Common myeloid progenitor, CD34-positive (primary cell): ENCODE measurements around the gene PTPRG.

Experiments used
- CTCF ChIA-PET: fragments of 350-600 bp; sonication (Branson Sonifier 250); formaldehyde crosslinking; loops from one replicate; lab custom pipeline; 2021; ENCODE audit warnings: antibody characterized with exemption; lab: Charles Lee
- POLR2A ChIA-PET: fragments of 350-600 bp; sonication (Branson Sonifier 250); formaldehyde crosslinking; loops from one replicate; lab custom pipeline; 2021; ENCODE audit warnings: antibody characterized with exemption; lab: Charles Lee
- DNase-seq, 3 donors: peaks; one replicate each; pipeline versions ENCODE4 v3.0.0 to v3.0.0-alpha.2; 2013
- H3K27ac ChIP-seq, 2 experiments: 1 replicate in 1 of 2; 2 replicates in 1 of 2; pipeline ENCODE4 v1.7.0; 2013; ENCODE audit warnings: inconsistent platforms in 2 of 2, low read length in 2 of 2, mild to moderate bottlenecking in 2 of 2, low read depth in 1 of 2, moderate library complexity in 1 of 2; ENCODE audit not compliant: severe bottlenecking in 2 of 2, insufficient read depth in 1 of 2, poor library complexity in 1 of 2
- H3K27me3 ChIP-seq, 5 experiments: replicated peaks in 2 of 5; 1 replicate in 3 of 5; 2 replicates in 2 of 5; pipeline versions ENCODE4 v1.6.1 to v1.7.0; 2013; ENCODE audit warnings: low read length in 4 of 5, mild to moderate bottlenecking in 2 of 5, moderate library complexity in 2 of 5, inconsistent platforms in 1 of 5; ENCODE audit not compliant: insufficient read depth in 5 of 5, control insufficient read depth in 4 of 5
- H3K36me3 ChIP-seq, 4 experiments: 1 replicate in 2 of 4; 2 replicates in 2 of 4; pipeline versions ENCODE4 v1.6.1 to v1.7.0; 2013; ENCODE audit warnings: low read length in 3 of 4, control low read depth in 1 of 4, mild to moderate bottlenecking in 1 of 4; ENCODE audit not compliant: control insufficient read depth in 4 of 4, insufficient read depth in 4 of 4
- H3K4me1 ChIP-seq, 4 experiments: 1 replicate in 3 of 4; 2 replicates in 1 of 4; pipeline versions ENCODE4 v1.6.1 to v1.7.1; 2013; ENCODE audit warnings: low read length in 3 of 4, mild to moderate bottlenecking in 3 of 4, control low read depth in 1 of 4, inconsistent platforms in 1 of 4, moderate library complexity in 1 of 4; ENCODE audit not compliant: control insufficient read depth in 4 of 4, insufficient read depth in 4 of 4; ENCODE audit errors: control extremely low read depth in 1 of 4
- H3K4me3 ChIP-seq, 7 experiments: 1 replicate in 4 of 7; 2 replicates in 3 of 7; pipeline versions ENCODE4 v1.5.1 to v1.7.0; 2013; ENCODE audit warnings: mild to moderate bottlenecking in 7 of 7, low read length in 6 of 7, moderate library complexity in 6 of 7, inconsistent platforms in 2 of 7, low read depth in 2 of 7, control low read depth in 1 of 7; ENCODE audit not compliant: insufficient read depth in 4 of 7, control insufficient read depth in 1 of 7; ENCODE audit errors: extremely low read depth in 1 of 7
- H3K9me3 ChIP-seq, 5 experiments: 1 replicate in 4 of 5; 2 replicates in 1 of 5; pipeline versions ENCODE4 v1.6.1 to v1.7.1; 2013; ENCODE audit warnings: low read length in 4 of 5, mild to moderate bottlenecking in 2 of 5, inconsistent platforms in 1 of 5, low read depth in 1 of 5, moderate library complexity in 1 of 5; ENCODE audit not compliant: control insufficient read depth in 4 of 5, insufficient read depth in 2 of 5; ENCODE audit errors: control extremely low read depth in 1 of 5
- WGBS: methylation state at CpG from one replicate; pipeline ENCODE4 v1.1.5; 2013; ENCODE audit not compliant: insufficient coverage; 5-methylcytosine and 5-hydroxymethylcytosine counted together

Gene PTPRG

DNA sequence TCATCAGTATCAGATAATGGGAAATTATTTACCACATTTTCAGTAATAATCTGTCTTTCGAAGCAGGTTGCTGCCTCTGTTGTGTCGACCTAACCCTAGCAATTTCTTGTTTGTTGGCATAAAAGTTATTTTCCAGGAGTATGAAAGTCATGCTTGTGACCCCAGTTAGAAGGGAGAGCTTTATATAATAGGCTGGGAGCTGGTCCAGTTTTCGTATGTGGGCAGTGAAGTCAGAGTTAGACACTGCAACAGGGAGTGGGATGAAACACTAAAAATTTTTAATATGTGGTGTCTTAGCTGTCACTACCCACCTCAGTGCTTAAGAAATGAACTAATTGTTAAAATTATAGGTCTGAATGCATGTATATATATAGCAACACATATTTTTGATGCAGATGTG lies 463.5 kb downstream of the PTPRG start:
- no peaks in the 10 kb centered on the region for H3K36me3 ChIP-seq
- CTCF ChIA-PET: no interaction called here
- DNase-seq: no peak
- no peaks in the 10 kb centered on the region for H3K27me3 ChIP-seq
- H3K9me3 ChIP-seq: no peaks in the 10 kb centered on the region
- H3K27ac ChIP-seq: no peak overlapping the region
- POLR2A ChIA-PET: no interaction called here
- H3K4me1 ChIP-seq: no peaks in the 10 kb centered on the region
- no peak overlapping the region for H3K4me3 ChIP-seq
- WGBS: 86% methylated on average over 1 of the region's 3 CpGs

DNA sequence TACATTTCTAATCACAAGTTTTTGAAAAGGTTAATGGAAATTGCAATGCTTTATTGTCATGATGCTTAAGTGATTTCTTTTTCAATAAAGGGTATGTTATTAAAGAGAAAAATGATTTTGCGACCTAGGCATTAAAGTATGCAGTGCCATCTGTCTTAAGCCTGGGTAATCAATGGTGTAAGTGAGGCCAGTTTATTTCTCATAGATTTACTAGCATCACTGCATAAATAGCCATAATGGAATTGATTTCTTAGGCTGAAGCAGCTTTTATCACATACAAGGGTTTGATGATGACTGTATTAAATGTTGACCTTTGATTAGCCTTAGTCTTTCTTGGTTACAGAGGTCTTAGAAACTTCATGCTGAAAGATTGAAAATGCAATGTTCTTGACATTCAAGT lies 464.5 kb downstream of the PTPRG start:
- Histone ChIP-seq H3K4me3 (no peak overlapping the region), H3K27me3 (no peaks in the 10 kb centered on the region), H3K4me1 (no peaks in the 10 kb centered on the region), H3K27ac (no peak overlapping the region), H3K9me3 (no peaks in the 10 kb centered on the region), H3K36me3 (no peaks in the 10 kb centered on the region)
- ChIA-PET CTCF (no interaction called here), POLR2A (no interaction called here)
- no peak for DNase-seq
- no CpG with 5 or more reads among the region's 1 CpG for WGBS

DNA sequence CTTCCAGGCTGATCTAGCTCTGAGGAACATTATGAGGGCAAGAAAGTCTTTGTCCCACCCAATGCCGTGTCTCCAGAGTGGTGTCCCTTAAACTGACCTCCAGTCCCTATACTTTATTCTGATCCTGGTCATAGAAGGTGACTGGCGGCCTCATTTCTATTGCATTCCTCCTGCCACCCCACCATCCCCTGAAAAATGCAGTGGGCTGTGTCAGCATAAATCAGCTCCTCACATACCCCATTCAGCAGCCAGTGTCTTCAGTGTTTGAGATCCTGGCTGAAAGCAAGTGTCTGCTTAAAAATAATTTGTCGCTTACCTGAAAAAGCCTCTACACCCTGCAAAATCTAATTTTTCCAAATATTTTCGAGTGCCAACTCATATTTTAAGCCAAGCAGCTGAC lies 465.9 kb downstream of the PTPRG start:
- CTCF ChIA-PET: no interaction called here
- POLR2A ChIA-PET: no interaction called here

DNA sequence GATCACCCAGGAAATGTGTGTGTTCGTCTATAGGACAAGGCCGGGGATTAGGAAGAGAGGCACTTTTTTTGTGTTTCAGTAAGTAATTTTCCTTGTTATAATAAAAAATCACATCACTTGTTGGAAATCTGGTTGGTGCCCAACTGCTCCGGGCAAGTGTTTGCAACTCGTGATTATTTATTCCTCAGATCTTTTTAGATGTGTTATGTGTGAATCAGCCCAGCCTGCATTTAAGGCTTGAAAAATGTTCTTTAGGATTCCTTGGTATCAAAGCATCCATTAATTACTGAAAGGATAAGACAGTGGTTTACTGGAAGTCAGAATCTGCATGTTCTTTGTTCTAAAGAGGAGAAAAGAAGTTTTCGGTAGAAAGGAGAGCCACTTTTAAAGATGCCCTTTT lies 466.4 kb downstream of the PTPRG start:
- POLR2A ChIA-PET: no interaction called here
- no peak overlapping the region for H3K27ac ChIP-seq
- H3K36me3 ChIP-seq: no peaks in the 10 kb centered on the region
- CTCF ChIA-PET: no interaction called here
- no peaks in the 10 kb centered on the region for H3K4me1 ChIP-seq
- no peaks in the 10 kb centered on the region for H3K27me3 ChIP-seq
- DNase-seq: no peak
- no peak overlapping the region for H3K4me3 ChIP-seq
- no peaks in the 10 kb centered on the region for H3K9me3 ChIP-seq
- 100% methylated on average over 1 of the region's 5 CpGs for WGBS

More for the DNA sequence above, 465.9 kb downstream of the PTPRG start:
- Histone ChIP-seq H3K36me3 (no peaks in the 10 kb centered on the region), H3K4me1 (no peaks in the 10 kb centered on the region), H3K27ac (no peak overlapping the region), H3K27me3 (no peaks in the 10 kb centered on the region), H3K9me3 (no peaks in the 10 kb centered on the region), H3K4me3 (no peak overlapping the region)
- DNase-seq: no peak
- 91% methylated on average over 4 of the region's 4 CpGs for WGBS

DNA sequence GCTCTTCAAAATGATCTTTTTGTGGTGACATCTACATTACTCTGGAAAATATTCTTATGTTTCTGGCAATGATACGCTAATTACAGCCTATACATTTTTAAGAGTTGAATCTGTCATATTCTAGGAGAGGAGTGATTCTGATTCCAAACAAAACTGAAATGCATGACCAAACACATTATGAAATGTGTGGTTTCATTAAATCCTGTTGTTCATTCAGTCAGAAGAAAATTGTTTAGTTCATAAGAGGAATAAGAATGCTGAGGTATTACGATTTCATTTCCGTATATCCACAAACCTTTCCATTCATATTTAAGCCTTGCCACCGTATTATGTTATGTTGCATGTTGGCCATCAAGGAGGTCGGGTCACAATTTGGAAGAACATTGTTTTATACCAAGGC lies 466.9 kb downstream of the PTPRG start:
- no peak overlapping the region for H3K4me3 ChIP-seq
- no peaks in the 10 kb centered on the region for H3K36me3 ChIP-seq

DNA sequence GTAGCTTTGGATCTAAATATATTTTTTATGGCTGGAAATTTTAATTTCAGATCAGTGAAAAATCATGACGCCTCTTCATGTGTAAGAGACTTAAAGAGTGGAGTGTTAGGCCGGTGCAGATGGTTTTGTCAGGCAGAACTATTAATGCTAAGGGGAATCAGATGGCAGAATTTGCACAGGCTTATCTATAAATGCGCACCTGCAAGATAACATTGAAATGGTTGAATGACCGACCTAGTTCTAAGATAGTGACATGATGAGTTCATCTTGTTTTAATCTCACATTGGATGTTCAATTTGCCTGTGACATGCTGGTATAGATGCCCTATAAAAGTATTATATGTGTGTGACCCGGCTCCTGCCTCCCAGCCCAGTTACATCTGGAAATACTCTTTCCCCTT lies 471.4 kb downstream of the PTPRG start:
- 95% methylated on average over 3 of the region's 5 CpGs for WGBS
- Histone ChIP-seq H3K4me3 (no peak overlapping the region), H3K27ac (no peak overlapping the region), H3K27me3 (no peaks in the 10 kb centered on the region), H3K9me3 (peaks cover 0 to 1% (median 0%) of the 10 kb centered on the region in 5 experiments), H3K36me3 (no peaks in the 10 kb centered on the region), H3K4me1 (no peaks in the 10 kb centered on the region)
- no peak for DNase-seq
- ChIA-PET CTCF (no interaction called here), POLR2A (no interaction called here)

More for the DNA sequence above, 466.9 kb downstream of the PTPRG start:
- no peak for DNase-seq
- Histone ChIP-seq H3K27me3 (no peaks in the 10 kb centered on the region), H3K4me1 (no peaks in the 10 kb centered on the region), H3K27ac (no peak overlapping the region), H3K9me3 (no peaks in the 10 kb centered on the region)
- ChIA-PET CTCF (no interaction called here), POLR2A (no interaction called here)
- 100% methylated on average over 2 of the region's 5 CpGs for WGBS

DNA sequence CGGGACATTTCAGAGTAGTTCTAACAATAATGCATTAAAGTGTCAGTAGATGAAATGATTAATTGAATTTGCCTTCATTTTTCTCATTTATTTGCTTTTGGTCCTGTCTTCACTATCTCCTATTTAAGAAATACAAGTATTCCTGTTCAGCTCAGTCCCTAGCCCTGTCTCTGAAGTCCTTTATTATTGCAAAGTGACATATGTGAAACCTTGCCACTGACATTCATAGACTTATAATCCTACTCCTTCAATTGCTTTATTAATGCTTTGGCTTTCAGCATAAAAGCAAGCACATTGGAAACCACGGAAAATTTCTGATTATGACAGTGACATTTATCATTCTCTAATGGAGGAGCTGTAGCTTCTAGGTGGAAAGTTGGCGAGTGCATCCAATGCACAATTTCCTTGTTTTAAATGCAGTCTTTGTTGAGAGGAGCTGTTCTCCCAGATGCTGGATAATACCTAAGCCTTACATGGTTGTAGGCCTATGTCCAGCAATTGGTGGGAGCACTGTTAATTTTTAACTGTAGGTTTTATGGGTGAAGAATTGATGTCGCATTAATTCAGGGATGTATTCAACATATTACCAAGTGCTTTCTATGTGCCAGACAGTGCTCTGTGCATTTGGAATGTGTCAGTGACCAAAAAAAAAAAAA lies 474.2 kb downstream of the PTPRG start:
- ChIA-PET CTCF (interaction anchor here (0.6 kb wide), 1 partner anchor 835 kb away, joined by 4 read pairs; no protein-coding TSS in a partner anchor), POLR2A (no interaction called here)
- Histone ChIP-seq H3K36me3 (no peaks in the 10 kb centered on the region), H3K4me1 (no peaks in the 10 kb centered on the region), H3K9me3 (peaks cover 0 to 1% (median 0%) of the 10 kb centered on the region in 5 experiments), H3K4me3 (no peak overlapping the region), H3K27me3 (no peaks in the 10 kb centered on the region), H3K27ac (no peak overlapping the region)
- WGBS: 100% methylated on average over 1 of the region's 4 CpGs
- DNase-seq: no peak
